ENCODE results near the gene HELQ.
"Not testable (repeated sequence)": the region's sequence is repeated elsewhere in the genome, so short reads cannot be mapped to it uniquely, and the experiment has no call there.

Gene HELQ, protein sequence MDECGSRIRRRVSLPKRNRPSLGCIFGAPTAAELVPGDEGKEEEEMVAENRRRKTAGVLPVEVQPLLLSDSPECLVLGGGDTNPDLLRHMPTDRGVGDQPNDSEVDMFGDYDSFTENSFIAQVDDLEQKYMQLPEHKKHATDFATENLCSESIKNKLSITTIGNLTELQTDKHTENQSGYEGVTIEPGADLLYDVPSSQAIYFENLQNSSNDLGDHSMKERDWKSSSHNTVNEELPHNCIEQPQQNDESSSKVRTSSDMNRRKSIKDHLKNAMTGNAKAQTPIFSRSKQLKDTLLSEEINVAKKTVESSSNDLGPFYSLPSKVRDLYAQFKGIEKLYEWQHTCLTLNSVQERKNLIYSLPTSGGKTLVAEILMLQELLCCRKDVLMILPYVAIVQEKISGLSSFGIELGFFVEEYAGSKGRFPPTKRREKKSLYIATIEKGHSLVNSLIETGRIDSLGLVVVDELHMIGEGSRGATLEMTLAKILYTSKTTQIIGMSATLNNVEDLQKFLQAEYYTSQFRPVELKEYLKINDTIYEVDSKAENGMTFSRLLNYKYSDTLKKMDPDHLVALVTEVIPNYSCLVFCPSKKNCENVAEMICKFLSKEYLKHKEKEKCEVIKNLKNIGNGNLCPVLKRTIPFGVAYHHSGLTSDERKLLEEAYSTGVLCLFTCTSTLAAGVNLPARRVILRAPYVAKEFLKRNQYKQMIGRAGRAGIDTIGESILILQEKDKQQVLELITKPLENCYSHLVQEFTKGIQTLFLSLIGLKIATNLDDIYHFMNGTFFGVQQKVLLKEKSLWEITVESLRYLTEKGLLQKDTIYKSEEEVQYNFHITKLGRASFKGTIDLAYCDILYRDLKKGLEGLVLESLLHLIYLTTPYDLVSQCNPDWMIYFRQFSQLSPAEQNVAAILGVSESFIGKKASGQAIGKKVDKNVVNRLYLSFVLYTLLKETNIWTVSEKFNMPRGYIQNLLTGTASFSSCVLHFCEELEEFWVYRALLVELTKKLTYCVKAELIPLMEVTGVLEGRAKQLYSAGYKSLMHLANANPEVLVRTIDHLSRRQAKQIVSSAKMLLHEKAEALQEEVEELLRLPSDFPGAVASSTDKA

GRCh38 chr4:83455281-83456183 lies at the start of gene HELQ, which contains the start of gene MRPS18C:
HELQ (minus strand) TSS chr4:83455823; CDS start chr4:83455693, 130 bp downstream.
MRPS18C (plus strand) TSS chr4:83456058; CDS start chr4:83456078, 20 bp downstream.
- Mint-ChIP-seq H3K9me3 (no peaks in the 10 kb centered on the region), H3K27ac (peak within 1 kb of the TSS; percentile 99), H3K36me3 (peaks cover 26% of the 10 kb centered on the region), H3K4me1 (peaks cover 40% of the 10 kb centered on the region), H3K4me3 (peak within 1 kb of the TSS; percentile 96), H3K27me3 (no peaks in the 10 kb centered on the region)
- peak; percentile 98 for ATAC-seq

- no peak for ATAC-seq
- no peak overlapping the region for H3K27ac Mint-ChIP-seq
- H3K4me1 Mint-ChIP-seq, result no peaks in the 10 kb centered on the region
- H3K27me3 Mint-ChIP-seq, result peaks cover 9% of the 10 kb centered on the region
- H3K9me3 Mint-ChIP-seq, result no peaks in the 10 kb centered on the region
- no peak overlapping the region for H3K4me3 Mint-ChIP-seq
- no peaks in the 10 kb centered on the region for H3K36me3 Mint-ChIP-seq
These were observed 49.4 kb upstream of the HELQ start for GRCh38 chr4:83504996-83505395.

DNA sequence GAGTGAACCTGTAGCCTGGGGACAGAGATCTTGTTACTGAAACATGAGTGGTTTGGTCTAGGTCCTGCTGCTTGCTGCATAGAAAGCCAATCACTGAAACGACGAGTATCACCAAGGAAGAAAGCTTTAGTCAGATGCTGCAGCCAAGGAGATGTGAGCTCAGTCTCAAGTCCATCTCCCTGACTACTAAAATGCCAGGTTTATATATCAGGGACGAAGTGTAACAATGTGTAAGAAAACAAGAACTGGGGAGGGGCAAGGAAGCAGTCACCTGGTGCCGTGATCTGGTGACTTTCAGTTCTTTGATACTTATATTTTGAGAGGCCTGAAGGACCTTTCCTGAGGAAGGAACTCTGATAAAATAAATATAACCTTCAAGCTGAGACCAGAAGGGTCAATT lies 48.9 kb upstream of the HELQ start:
- H3K27ac Mint-ChIP-seq, result no peak overlapping the region
- H3K4me3 Mint-ChIP-seq, result no peak overlapping the region
- H3K27me3 Mint-ChIP-seq, result peaks cover 9% of the 10 kb centered on the region
- no peak for ATAC-seq
- no peaks in the 10 kb centered on the region for H3K4me1 Mint-ChIP-seq
- no peaks in the 10 kb centered on the region for H3K9me3 Mint-ChIP-seq
- H3K36me3 Mint-ChIP-seq, result no peaks in the 10 kb centered on the region

DNA sequence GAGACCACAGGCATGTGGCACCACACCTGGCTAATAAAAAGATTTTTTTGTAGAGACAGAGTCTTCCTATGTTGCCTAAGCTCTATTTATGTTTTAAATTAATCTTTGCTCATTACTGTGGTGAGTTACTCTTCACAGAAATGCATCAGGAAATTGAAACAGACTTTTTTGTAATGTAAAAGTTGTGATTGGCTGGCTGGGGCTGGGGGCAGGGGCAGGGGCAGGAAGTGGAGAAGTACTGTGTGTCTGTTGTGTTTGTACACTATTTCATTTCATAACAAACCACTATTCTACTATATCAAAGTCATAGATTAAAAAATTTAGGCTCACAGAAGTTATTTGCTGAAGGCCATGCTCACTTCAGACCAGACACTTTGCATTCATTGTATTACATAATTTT lies 48.4 kb upstream of the HELQ start:
- Mint-ChIP-seq H3K4me1 (no peaks in the 10 kb centered on the region), H3K27ac (no peak overlapping the region), H3K36me3 (no peaks in the 10 kb centered on the region), H3K9me3 (no peaks in the 10 kb centered on the region), H3K27me3 (peaks cover 9% of the 10 kb centered on the region), H3K4me3 (no peak overlapping the region)
- no peak for ATAC-seq

DNA sequence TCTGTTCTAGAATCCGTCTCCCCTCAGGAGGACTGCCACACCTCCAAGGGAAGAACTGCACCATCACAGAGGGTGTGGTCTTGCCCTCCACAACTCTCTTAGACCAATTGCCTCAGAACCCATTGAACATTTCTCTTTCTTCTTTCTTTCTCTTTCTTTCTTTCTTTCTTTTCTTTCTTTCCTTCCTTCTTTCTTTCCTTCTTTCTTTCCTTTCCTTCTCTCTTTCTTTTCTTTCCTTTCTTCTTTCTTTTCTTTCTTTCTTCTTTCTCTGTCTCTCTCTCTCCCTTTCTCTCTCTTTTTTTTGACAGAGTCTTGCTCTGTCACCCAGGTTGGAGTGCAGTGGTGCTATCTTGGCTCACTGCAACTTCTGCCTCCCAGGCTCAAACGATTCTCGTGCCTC lies 46.0 kb upstream of the HELQ start:
- not testable (repeated sequence) for ATAC-seq, H3K27ac Mint-ChIP-seq, H3K27me3 Mint-ChIP-seq, H3K4me3 Mint-ChIP-seq, H3K36me3 Mint-ChIP-seq, H3K4me1 Mint-ChIP-seq, H3K9me3 Mint-ChIP-seq

- ATAC-seq, result no peak
- Mint-ChIP-seq H3K4me3 (no peak overlapping the region), H3K9me3 (no peaks in the 10 kb centered on the region), H3K27me3 (peaks cover 9% of the 10 kb centered on the region), H3K36me3 (no peaks in the 10 kb centered on the region), H3K4me1 (no peaks in the 10 kb centered on the region), H3K27ac (no peak overlapping the region)
These were observed 42.6 kb upstream of the HELQ start for GRCh38 chr4:83498187-83498586.

- H3K4me3 Mint-ChIP-seq, H3K36me3 Mint-ChIP-seq, ATAC-seq, H3K27me3 Mint-ChIP-seq, H3K4me1 Mint-ChIP-seq, H3K9me3 Mint-ChIP-seq, H3K27ac Mint-ChIP-seq: not testable (repeated sequence)
These were observed 40.7 kb upstream of the HELQ start for GRCh38 chr4:83496085-83496917.

DNA sequence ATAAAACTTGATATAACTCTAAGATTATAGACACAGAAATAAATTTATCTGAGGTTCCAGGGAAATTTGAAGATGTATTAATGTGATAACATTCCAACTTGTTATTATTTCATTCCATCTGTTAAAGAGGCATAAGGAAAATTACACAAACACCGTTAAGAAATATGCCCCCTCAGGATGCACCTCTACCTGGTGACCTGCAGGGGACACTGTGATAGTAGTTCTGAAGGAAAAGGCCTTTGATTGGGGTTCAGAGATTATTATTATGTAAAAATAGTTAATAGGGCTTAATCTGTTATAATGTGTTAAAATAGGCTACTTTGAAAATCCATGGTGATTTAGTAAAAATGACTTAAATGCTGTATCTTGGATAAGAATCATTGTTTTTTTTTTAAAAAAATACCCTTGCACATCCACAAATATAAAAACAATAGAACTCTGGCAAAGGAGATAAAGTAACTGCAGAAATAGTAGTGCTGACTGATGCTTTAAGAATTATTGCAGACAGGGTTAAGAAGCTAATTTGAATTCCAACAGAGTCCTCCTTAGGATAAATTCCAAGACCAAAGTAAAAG lies 35.3 kb upstream of the HELQ start:
- Mint-ChIP-seq H3K9me3 (no peaks in the 10 kb centered on the region), H3K4me1 (no peaks in the 10 kb centered on the region), H3K27me3 (no peaks in the 10 kb centered on the region), H3K4me3 (no peak overlapping the region), H3K36me3 (no peaks in the 10 kb centered on the region), H3K27ac (no peak overlapping the region)
- no peak for ATAC-seq

DNA sequence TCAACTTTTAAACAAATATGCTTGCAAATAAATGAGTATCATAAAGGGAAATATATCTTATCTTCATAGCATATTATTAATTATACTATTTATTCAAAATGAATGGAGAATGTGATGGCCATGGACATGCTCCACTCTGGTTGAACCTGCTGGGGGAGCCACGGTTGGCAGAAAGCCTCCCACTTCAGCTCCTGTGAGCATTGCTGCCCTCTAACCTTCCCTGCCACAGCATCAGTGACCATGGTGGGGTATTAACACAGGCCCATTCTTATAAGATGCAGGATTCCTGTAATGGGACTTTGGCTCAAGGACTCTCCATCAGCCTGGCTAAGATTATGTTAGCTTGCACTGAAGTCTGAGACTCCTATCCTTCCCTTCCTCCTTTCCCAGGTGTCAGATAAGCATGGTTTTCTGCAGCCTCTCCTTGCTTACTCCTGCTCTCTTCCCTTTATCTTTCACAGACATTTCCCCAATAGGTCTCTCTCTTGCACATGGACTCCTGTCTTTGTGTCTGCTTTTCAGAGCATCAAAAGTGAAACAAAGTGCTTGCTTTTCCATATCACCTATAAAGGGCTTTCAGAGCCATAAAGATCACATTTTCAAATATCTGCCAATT lies 34.2 kb upstream of the HELQ start:
- no peaks in the 10 kb centered on the region for H3K36me3 Mint-ChIP-seq
- no peaks in the 10 kb centered on the region for H3K27me3 Mint-ChIP-seq
- no peaks in the 10 kb centered on the region for H3K9me3 Mint-ChIP-seq
- no peak overlapping the region for H3K4me3 Mint-ChIP-seq
- no peak for ATAC-seq
- peaks cover 5% of the 10 kb centered on the region for H3K4me1 Mint-ChIP-seq
- no peak overlapping the region for H3K27ac Mint-ChIP-seq

DNA sequence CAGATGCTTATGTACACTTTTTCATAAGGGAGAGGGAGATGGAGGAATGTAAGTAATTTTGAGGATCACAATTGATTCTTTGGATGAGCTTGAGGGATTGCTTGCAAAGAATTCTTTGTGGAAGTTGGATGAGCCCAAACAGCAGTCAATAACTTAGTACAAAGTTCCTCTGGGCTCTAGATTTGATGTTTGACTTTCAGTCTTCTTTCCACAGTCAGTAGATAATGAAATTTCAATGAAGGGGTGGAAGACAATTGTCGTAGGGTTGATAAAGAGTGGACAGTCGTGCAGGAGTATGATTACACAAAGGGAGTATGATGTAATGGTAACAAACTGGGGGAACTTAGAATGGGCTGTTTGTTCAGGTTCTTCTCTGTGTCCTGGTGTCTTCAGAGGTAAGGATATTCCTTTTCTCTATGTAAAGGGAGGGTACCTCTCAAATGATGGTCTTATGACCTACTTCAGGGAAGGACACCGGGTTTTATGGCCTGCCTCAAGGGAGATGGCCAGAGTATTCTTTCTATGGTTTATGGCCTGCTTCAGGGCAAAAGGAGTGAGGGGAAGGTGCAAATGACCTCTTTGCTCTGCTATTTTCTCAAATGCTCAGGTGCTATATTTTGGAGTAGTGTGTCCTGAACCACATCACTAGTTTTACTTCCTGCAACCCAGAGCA lies 31.0 kb upstream of the HELQ start:
- H3K9me3 Mint-ChIP-seq, result no peaks in the 10 kb centered on the region

GRCh38 chr4:83484500-83485461 lies 29.2 kb upstream of the HELQ start, which contains the start of gene ABRAXAS1:
ABRAXAS1 (minus strand) TSS chr4:83485100; CDS start chr4:83485072, 28 bp downstream.
- Mint-ChIP-seq H3K36me3 (peaks cover 8% of the 10 kb centered on the region), H3K9me3 (no peaks in the 10 kb centered on the region), H3K4me1 (peaks cover 22% of the 10 kb centered on the region), H3K27ac (peak within 1 kb of the TSS; percentile 89), H3K4me3 (peak within 1 kb of the TSS; percentile 92), H3K27me3 (no peaks in the 10 kb centered on the region)
- ATAC-seq, result peak; percentile 98

More for the DNA sequence above, 31.0 kb upstream of the HELQ start:
- no peak for ATAC-seq
- Mint-ChIP-seq H3K27ac (no peak overlapping the region), H3K27me3 (no peaks in the 10 kb centered on the region), H3K36me3 (no peaks in the 10 kb centered on the region), H3K4me3 (no peak overlapping the region), H3K4me1 (peaks cover 17% of the 10 kb centered on the region)

GRCh38 chr4:83473966-83474365 lies 18.3 kb upstream of the HELQ start:
- Mint-ChIP-seq H3K4me1 (no peaks in the 10 kb centered on the region), H3K4me3 (no peak overlapping the region), H3K27me3 (no peaks in the 10 kb centered on the region), H3K27ac (no peak overlapping the region), H3K36me3 (peaks cover 10% of the 10 kb centered on the region), H3K9me3 (no peaks in the 10 kb centered on the region)
- no peak for ATAC-seq

All from stimulated activated memory B cell treated with anti-CD40 and anti-IgM and Interleukin-4, amounts not matched to agents 10 μg/mL and 1 μg/mL and 100 μg/mL, for 72 hours (primary cell).